Stimulated activated CD4-positive, alpha-beta T cell treated with anti-CD3 and anti-CD28 coated beads, Interleukin-4, amount 100 ng/mL, for 48 hours (primary cell): ENCODE results near the gene IRF2BP1.
A peak's percentile ranks its signal among the peaks of the same experiment; 100 is the strongest.
"Not testable (repeated sequence)": the region's sequence is repeated elsewhere in the genome, so short reads cannot be mapped to it uniquely, and the experiment has no call there.

ENCODE experiments used
- DNase-seq, 2 donors: peaks; one replicate each; pipeline ENCODE4 v3.0.0-alpha.2; 2020; ENCODE audit warnings: low read depth in 2 of 2

The IRF2BP1 gene

DNA sequence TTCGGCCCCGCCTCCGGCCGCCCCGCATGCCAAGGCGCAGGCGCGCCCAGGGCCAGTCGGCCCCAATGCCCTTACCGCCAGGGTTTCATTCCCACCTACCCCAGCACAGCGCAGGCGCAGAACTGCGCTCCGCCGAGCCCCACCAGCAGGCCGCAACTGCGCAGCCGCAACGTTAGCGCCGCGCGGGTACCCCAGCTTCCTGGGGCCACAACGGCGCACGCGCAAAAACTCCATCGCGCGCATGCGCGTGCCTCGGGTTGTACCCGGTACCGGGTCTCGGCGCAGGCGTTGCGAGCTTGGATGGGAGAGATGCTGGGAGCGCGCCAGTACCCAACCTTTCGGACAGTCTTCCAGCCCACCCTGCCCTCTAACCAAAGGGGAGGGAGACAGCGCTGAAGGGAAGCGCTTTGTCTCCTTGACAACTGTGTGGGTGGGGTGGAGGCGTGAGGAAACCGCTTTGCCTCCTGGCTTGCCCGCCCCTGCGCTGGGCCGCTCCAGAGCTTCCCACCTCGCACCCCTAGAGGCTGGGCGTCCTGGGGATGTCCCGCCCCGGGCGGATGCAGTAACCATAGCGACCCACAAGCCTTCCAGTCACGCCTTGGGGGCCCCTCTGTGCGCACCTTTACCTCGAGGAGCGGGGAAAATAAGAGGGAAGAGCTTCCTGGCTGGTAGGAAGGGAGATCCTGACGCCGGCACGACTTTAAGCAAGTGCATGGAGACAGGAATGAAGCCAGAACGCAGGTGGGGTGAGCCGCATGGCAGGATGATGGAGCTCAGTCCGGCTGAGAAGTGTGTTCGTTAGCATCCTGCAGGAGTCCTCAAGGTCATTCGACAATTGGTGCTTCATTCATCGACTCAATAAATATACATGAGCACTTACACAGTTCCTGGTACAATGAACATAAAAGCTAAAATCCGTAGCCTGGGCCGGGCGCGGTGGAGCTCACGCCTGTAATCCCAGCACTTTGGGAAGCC lies 17.0 kb upstream of the IRF2BP1 start:
- peak; percentile 98 to 99 for DNase-seq

GRCh38 chr19:45901912-45902650 lies 16.1 kb upstream of the IRF2BP1 start, which contains the start of gene MYPOP:
Gene MYPOP, minus strand, starts transcription at chr19:45902613. Its CDS starts 840 bp downstream, at chr19:45901773.
- DNase-seq: no peak

DNA sequence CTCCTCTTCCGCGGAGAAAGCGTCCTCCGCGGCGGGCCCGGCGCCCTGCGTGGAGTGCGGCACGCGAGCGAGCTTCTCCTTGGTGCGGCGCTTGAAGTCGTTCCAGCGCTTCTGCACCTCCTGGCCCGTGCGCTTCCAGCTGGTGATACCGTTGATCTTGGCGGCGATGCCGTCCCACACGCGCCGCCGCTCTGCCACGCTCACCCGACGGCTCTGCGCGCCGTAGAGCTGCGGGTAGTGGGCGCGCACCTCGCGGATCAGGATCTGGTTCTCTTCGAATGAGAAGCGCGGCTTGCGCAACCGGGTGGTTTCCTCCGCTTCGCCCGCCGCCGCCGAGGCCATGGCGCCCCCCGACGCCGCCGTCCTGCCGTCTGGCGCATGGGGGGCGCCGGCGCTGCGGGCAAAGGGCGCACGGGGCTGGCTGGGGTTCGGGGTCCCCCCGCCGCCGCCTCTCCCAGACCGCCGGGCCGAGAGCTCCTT lies 15.5 kb upstream of the IRF2BP1 start:
- no peak for DNase-seq

GRCh38 chr19:45900738-45901431 lies 14.9 kb upstream of the IRF2BP1 start:
- DNase-seq: no peak

GRCh38 chr19:45899919-45900589 lies 14.1 kb upstream of the IRF2BP1 start:
- no peak for DNase-seq

DNA sequence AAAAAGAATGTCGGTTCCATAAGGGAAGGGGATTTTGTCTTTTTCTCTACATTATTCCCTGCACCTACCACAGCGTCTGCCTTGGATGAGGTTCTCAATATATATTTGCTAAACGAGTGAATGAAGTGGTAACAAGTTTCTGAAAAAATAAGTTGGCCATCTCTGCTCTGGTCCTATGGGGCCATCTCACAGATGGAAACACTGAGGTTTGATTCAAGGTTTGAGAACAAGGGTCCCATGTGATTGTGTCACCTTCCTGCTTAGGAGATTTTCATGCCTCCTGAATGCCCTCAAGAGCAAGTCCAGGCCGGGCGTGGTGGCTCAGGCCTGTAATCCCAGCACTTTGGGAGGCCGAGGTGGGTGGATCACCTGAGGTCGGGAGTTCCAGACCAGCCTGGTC lies 13.3 kb upstream of the IRF2BP1 start:
- no peak for DNase-seq

DNA sequence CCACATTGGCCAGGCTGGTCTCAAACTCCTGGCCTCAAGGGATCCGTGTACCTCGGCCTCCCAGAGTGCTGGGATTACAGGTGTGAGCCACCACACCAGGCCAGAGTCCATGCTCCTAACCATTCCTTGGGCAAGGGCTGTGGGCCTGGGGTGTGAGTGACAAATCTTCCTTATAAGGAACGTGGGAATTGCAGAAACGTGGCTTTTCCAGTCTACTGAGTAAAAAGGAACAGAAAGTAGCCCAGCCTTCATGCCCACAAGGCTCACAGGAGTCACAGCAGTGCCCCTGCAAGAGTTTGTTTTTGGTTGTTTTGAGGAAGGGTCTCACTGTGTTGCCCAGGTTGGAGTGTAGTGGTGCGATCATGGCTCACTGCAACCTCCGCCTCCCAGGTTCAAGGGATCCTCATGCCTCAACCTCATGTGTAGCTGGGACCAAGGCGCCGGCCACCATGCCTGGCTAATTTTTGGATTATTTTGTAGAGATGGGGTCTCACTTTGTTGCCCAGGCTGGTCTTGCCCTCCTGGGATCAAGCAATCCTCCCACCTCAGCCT lies 11.4 kb upstream of the IRF2BP1 start:
- DNase-seq: no peak

GRCh38 chr19:45895983-45896599 lies 10.2 kb upstream of the IRF2BP1 start:
- not testable (repeated sequence) for DNase-seq

- DNase-seq: no peak
Observed at GRCh38 chr19:45895519-45895972, 9.6 kb upstream of the IRF2BP1 start.

DNA sequence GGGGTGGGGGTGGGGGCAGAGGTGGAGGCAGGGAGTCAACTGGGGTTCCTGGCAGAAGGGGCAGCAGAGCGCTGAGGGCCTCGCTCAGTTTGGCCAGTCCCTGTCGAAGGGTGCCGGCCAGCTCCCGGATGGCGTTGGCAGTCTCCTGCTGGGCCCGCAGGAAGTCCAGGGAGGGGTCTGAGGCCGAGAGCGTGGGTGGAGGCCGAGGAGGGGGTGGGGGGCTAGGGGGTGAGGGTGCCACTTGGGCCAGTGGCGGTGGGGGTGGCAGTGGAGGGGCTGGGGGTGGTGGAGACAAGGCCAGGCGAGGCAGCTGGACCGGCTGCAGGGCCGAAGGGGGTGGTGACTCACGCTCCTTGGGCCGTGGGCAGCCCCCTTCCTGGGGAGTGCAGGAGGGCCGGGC lies 4.9 kb upstream of the IRF2BP1 start:
- no peak for DNase-seq

- DNase-seq: no peak
Observed at GRCh38 chr19:45889210-45889885, 3.4 kb upstream of the IRF2BP1 start.

DNA sequence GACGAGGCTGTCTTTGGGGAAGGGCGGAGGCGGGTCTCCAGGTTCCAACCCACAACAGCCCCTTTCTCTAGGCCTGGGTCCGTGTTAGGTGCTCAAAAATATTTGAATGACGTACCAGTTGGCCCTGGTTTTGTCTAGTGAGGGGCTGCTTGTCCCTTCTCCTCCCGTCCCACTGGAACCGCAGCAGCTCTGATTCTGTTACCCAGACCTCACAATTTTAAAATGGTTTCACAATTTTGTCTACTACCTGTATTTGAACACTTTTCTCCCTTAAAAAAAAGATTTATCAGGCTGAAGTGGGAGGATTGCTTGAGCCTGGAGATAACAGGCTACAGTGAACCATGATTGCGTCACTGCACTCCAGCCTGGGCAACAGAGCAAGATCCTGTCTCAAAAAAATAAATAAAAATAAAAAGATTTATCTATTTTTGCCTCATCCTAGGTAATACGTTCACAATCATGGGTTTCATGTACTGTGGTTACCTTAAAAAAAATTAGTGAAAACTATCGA lies 1.3 kb upstream of the IRF2BP1 start:
- no peak for DNase-seq

DNA sequence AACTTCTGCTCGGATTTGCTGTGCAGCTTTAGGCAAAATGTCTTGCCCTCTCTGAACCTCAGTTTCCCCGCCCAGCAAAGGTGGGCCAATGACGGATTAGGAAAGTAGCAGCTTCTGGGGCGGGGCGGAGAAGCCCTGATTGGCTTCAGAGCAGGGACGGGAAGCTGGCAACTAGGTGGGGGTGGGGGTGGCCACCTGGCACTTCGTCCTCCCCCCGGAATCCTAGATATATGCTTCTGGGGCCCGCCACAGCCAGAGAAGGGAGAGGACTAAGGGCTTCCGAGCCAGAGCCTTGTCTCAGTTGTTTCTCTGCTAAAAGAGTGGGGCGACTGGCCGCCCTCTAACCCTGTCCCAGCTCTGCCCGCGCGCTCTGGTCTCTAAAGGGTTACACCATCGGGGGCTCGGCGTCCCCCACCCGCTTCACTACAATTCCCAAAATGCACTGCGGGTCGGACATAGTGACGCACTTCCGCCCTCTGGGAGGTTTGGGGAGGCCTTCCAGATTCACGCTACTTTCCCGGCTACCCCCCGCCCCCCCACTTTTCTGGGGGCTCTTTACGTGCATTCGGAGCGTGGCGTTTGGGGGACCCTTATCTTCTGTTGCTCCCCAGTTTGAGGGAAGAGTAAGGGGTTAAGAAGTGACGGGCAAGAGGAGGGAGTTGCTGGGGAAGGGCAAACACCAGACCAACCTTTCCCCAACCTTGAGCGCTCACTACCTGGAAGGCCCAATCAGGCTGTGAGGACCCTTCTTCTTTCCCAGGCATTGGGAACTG lies 672 bp upstream of the IRF2BP1 start:
- peak; percentile 81 to 88 for DNase-seq

- DNase-seq: no peak
Observed at GRCh38 chr19:45884682-45885555, 1.0 kb downstream of the IRF2BP1 start.

DNA sequence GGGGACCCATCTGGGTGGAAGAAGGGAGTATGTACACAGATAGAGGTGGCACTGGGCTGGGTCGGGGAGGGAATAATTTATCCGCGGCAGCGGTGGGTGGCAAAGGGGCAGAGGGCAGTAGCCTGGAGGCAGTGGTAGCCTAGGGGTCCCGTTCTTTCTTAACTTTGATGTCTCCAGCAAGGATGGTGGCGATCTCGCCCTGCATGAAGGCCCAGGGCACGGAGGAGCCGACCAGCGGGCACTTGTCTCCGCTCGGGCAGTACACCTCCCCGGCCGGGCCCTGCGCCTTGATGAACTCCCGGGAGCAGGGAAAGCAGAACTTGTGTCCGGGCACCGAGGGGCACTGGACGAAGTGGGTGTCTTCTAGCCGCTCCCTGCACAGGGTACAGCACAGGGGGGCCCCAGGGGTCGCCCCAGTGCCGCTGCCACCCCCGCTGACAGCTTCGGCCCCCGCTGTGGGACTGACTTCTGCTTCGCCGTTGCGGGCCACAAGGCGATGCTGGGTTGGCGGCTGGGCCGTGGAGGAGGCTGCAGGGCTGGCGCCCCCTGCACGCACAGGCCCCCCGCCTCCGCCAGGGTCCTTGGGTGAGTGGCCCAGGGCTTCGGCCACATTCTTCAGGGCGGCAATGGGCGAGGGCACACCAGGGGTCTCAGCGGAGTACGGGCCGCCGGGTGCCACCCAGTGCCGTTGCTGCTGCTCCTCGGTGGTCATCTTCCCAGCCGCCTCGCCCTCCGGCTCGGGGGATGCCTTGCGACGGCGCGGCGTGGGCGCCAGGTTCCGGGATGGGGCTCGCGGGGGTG lies 1.9 kb downstream of the IRF2BP1 start:
- DNase-seq: no peak

DNA sequence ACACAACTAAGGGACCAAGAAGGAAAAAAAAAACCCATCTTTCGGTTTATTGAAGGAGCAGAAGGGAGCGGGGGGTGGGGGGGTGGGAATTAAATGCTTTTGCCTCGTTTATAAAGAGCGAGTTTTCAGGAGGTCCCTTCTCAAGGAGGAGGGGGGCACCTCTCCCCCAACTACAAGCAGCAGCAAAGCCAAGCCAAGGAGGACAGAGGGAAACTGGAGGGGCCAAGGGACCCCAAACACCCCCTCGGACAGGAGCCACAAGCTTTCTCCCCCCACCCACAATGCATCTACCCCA lies 2.4 kb downstream of the IRF2BP1 start:
- no peak for DNase-seq
